SKM-1 treated with dmso at 0.1 percent for 144 hours (cell line): Measurements from ENCODE around the gene CLEC4M.
"Not testable (repeated sequence)": the region's sequence is repeated elsewhere in the genome, so short reads cannot be mapped to it uniquely, and the experiment has no call there.

Source experiments
- DNase-seq: peaks from one replicate; lab custom pipeline; 2025; ENCODE audit not compliant: unreplicated experiment; lab: John Stamatoyannopoulos, UW

The CLEC4M gene

GRCh38 chr19:7801020-7801570 is 38.1 kb downstream of the CLEC4M start:
- DNase-seq, result no peak

- no peak for DNase-seq
Measured at GRCh38 chr19:7806234-7806633, 43.2 kb downstream of the CLEC4M start.

GRCh38 chr19:7806876-7807275 is 43.8 kb downstream of the CLEC4M start:
- no peak for DNase-seq

GRCh38 chr19:7808108-7808507 is 45.1 kb downstream of the CLEC4M start:
- DNase-seq, result no peak

- no peak for DNase-seq
Measured at GRCh38 chr19:7811989-7812388, 48.9 kb downstream of the CLEC4M start.

- DNase-seq, result no peak
Measured at GRCh38 chr19:7815325-7815724, 52.3 kb downstream of the CLEC4M start.

GRCh38 chr19:7816040-7816439 is 53.0 kb downstream of the CLEC4M start:
- not testable (repeated sequence) for DNase-seq

GRCh38 chr19:7817801-7818200 is 54.8 kb downstream of the CLEC4M start:
- peak; percentile 48 for DNase-seq

GRCh38 chr19:7818806-7819205 is 55.8 kb downstream of the CLEC4M start:
- DNase-seq, result no peak
